SK-N-SH (cell line): ENCODE data around the gene PRIM2.
"Not testable (repeated sequence)": the region's sequence is repeated elsewhere in the genome, so short reads cannot be mapped to it uniquely, and the experiment has no call there.

ENCODE experiments used
- CTCF ChIP-seq: fragments of 200-600 bp; sonication (generic); IDR thresholded peaks from 2 replicates; pipeline ENCODE4 v1.6.1; 2017; ENCODE audit warnings: antibody characterized with exemption, mild to moderate bottlenecking, moderate library complexity
- ELF1 ChIP-seq: IDR thresholded peaks from 2 replicates; pipeline ENCODE4 v1.4.0; 2012
- EZH2phosphoT487 ChIP-seq: fragments of 200-600 bp; sonication (generic); IDR thresholded peaks from 2 replicates; pipeline ENCODE4 v1.6.1; 2017; ENCODE audit warnings: low read depth, mixed run types, mild to moderate bottlenecking, antibody characterized with exemption, moderate library complexity, borderline replicate concordance
- FOSL2 ChIP-seq: IDR thresholded peaks from 2 replicates; pipeline ENCODE4 v1.4.0; 2012; ENCODE audit warnings: low read depth, mild to moderate bottlenecking, moderate library complexity, borderline replicate concordance
- GABPA ChIP-seq: IDR thresholded peaks from 2 replicates; pipeline ENCODE4 v1.4.0; 2012; ENCODE audit warnings: low read depth, mild to moderate bottlenecking
- GATA2 ChIP-seq: sonication (generic); formaldehyde crosslinking; IDR thresholded peaks from 2 replicates; pipeline ENCODE4 v1.5.0; 2020; ENCODE audit warnings: mild to moderate bottlenecking, missing genetic modification reagents
- NRF1 ChIP-seq: IDR thresholded peaks from 2 replicates; pipeline ENCODE4 v1.6.1; 2012; ENCODE audit warnings: low read depth, mild to moderate bottlenecking, low read length
- PBX3 ChIP-seq: IDR thresholded peaks from 2 replicates; pipeline ENCODE4; 2012
- SMC3 ChIP-seq: IDR thresholded peaks from 2 replicates; pipeline ENCODE4 v1.6.1; 2012; ENCODE audit warnings: low read depth, low read length, improper control_type of control experiment
- TAF1 ChIP-seq: IDR thresholded peaks from 2 replicates; pipeline ENCODE4 v1.6.1; 2012; ENCODE audit warnings: low read depth, mild to moderate bottlenecking, low read length, moderate library complexity, borderline replicate concordance
- USF2 ChIP-seq: fragments of 150-350 bp; IDR thresholded peaks from 2 replicates; pipeline ENCODE4 v1.6.1; 2017; ENCODE audit warnings: antibody characterized with exemption, low read length, low read depth, borderline replicate concordance

GRCh38 chr6:57371779-57372178, 54.3 kb downstream of the PRIM2 start:
- not testable (repeated sequence) for TF ChIP-seq USF2, SMC3, CTCF, TAF1, ELF1, FOSL2, EZH2phosphoT487, GATA2, PBX3, NRF1, GABPA
